ENCODE results near the gene ZRANB2.

DNA sequence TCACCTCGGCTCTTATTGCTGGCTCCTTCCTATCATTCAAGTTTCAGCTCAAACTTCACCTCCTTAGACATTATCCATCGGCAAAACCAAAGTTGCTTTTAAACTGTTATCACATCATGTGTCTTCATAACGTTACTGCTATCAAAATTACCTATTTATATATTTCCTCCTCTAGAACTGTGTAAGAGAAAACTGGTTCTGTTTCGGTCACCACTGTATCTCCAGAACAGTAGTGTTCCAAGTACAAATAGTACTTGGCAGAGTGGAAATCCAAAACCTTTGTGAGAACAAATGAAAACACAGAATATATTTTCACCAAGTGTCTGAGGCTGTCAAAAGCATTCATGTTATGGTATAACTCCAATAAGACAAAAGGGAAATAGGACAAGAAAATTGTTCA is 9.1 kb downstream of the ZRANB2 start:
- TF ChIP-seq ZNF350 (tag by site-specific recombination; IDR thresholded peaks at IDR 0.05) (no peak), TRIM28 (IDR thresholded peaks at IDR 0.05; ENCODE audit: borderline replicate concordance, low read length) (no peak), TCF7L2 (IDR thresholded peaks at IDR 0.05; ENCODE audit: borderline replicate concordance, low read depth, low read length) (no peak), ZFP41 (tag by site-specific recombination; IDR thresholded peaks at IDR 0.05; ENCODE audit: borderline replicate concordance) (no peak), ZIC2 (tag by site-specific recombination; IDR thresholded peaks at IDR 0.05) (no peak), ZBTB1 (tag by site-specific recombination; IDR thresholded peaks at IDR 0.05) (no peak), ZNF768 (tag by site-specific recombination; IDR thresholded peaks at IDR 0.05) (no peak), ZNF354C (tag by site-specific recombination; IDR thresholded peaks at IDR 0.05; ENCODE audit: borderline replicate concordance, low read depth) (no peak)
- TF ChIP-seq, protein P1, sequence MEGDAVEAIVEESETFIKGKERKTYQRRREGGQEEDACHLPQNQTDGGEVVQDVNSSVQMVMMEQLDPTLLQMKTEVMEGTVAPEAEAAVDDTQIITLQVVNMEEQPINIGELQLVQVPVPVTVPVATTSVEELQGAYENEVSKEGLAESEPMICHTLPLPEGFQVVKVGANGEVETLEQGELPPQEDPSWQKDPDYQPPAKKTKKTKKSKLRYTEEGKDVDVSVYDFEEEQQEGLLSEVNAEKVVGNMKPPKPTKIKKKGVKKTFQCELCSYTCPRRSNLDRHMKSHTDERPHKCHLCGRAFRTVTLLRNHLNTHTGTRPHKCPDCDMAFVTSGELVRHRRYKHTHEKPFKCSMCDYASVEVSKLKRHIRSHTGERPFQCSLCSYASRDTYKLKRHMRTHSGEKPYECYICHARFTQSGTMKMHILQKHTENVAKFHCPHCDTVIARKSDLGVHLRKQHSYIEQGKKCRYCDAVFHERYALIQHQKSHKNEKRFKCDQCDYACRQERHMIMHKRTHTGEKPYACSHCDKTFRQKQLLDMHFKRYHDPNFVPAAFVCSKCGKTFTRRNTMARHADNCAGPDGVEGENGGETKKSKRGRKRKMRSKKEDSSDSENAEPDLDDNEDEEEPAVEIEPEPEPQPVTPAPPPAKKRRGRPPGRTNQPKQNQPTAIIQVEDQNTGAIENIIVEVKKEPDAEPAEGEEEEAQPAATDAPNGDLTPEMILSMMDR (tag by site-specific recombination; IDR thresholded peaks at IDR 0.05): no peak
- TF ChIP-seq, protein P2, sequence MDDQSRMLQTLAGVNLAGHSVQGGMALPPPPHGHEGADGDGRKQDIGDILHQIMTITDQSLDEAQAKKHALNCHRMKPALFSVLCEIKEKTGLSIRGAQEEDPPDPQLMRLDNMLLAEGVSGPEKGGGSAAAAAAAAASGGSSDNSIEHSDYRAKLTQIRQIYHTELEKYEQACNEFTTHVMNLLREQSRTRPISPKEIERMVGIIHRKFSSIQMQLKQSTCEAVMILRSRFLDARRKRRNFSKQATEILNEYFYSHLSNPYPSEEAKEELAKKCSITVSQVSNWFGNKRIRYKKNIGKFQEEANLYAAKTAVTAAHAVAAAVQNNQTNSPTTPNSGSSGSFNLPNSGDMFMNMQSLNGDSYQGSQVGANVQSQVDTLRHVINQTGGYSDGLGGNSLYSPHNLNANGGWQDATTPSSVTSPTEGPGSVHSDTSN (CRISPR knock-in tag; IDR thresholded peaks at IDR 0.05): no peak
- TF ChIP-seq, protein P3, sequence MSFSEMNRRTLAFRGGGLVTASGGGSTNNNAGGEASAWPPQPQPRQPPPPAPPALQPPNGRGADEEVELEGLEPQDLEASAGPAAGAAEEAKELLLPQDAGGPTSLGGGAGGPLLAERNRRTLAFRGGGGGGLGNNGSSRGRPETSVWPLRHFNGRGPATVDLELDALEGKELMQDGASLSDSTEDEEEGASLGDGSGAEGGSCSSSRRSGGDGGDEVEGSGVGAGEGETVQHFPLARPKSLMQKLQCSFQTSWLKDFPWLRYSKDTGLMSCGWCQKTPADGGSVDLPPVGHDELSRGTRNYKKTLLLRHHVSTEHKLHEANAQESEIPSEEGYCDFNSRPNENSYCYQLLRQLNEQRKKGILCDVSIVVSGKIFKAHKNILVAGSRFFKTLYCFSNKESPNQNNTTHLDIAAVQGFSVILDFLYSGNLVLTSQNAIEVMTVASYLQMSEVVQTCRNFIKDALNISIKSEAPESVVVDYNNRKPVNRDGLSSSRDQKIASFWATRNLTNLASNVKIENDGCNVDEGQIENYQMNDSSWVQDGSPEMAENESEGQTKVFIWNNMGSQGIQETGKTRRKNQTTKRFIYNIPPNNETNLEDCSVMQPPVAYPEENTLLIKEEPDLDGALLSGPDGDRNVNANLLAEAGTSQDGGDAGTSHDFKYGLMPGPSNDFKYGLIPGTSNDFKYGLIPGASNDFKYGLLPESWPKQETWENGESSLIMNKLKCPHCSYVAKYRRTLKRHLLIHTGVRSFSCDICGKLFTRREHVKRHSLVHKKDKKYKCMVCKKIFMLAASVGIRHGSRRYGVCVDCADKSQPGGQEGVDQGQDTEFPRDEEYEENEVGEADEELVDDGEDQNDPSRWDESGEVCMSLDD (tag by site-specific recombination; IDR thresholded peaks at IDR 0.05): no peak
